HG03565 (cell line): ENCODE results near the gene NIN.
"Not testable (repeated sequence)": the region's sequence is repeated elsewhere in the genome, so short reads cannot be mapped to it uniquely, and the experiment has no call there.

Source experiments
- ATAC-seq: cut with Tn5 transposase; IDR thresholded peaks from one replicate; pipeline ENCODE4 v1.9.1; 2021; ENCODE audit warnings: mild to moderate bottlenecking, moderate library complexity; ENCODE audit not compliant: unreplicated experiment

The NIN gene

GRCh38 chr14:50819303-50819702, 11.7 kb downstream of the NIN start:
- ATAC-seq: not testable (repeated sequence)

DNA sequence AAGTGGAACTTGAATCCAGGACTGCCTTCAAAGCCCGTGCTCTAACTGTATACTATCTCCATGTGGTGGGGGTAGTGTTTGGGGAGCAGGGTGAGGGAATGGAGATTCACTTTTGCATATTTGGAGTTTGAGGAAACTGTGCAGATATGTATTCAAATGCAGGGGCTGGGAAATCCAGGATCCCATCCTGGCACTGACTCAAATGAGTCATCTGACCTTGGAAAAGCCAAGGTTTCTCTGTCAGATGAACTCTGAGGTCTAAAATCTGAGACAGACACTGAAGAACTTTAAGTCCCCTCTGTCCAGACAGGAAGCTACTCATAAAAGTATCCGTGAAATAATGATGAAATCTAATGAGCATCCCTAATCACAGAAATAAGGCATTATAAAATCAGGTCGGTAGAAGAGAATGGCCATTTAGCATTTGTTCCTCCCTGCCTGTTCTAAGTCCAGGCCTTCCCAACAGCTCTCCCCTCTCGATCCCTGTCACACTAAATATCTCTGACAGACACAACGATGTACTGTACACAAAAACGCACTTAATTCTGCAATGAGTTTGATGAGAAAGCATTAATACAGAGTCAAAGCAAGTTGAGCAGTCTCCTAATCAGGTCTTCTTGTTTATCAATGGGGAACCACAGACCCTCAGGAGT, 14.4 kb downstream of the NIN start:
- no peak for ATAC-seq

DNA sequence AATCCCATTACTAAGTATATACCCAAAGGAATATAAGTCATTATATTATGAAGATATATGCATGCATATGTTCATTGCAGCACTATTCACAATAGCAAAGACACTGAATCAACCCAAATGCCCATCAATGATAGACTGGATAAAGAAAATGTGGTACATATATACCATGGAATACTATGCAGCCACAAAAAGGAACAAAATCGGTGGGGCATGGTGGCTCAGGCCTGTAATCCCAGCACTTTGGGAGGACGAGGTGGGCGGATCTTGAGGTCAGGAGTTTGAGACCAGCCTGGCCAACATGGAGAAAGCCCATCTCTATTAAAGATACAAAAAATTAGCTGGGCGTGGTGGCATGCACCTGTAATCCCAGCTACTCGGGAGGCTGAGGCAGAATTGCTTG, 15.4 kb downstream of the NIN start:
- ATAC-seq: not testable (repeated sequence)

- not testable (repeated sequence) for ATAC-seq
Measured at GRCh38 chr14:50815058-50815457, 15.9 kb downstream of the NIN start.

DNA sequence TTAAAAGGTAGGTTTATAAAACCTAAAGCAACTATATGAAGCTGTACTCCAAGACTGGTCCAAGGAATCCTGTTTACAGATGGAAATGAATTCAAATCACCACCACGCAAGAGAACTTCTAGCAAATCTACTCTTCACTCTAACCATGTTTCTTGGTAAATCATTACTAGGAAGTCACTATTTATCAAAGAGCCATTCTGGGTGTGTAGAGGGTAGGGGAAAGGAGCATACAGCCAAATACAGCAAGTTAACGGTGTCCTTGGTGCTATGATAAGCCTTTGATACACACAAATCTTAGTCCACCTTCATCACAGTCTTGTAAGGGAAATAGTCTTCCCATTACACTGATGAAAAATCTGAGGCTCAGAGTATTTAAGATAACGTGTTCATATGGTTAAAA, 16.8 kb downstream of the NIN start:
- ATAC-seq: no peak

- ATAC-seq: peak; percentile 77
Measured at GRCh38 chr14:50813544-50813863, 17.5 kb downstream of the NIN start.

GRCh38 chr14:50812856-50813543, 18.0 kb downstream of the NIN start:
- no peak for ATAC-seq

- no peak for ATAC-seq
Measured at GRCh38 chr14:50812180-50812579, 18.8 kb downstream of the NIN start.

DNA sequence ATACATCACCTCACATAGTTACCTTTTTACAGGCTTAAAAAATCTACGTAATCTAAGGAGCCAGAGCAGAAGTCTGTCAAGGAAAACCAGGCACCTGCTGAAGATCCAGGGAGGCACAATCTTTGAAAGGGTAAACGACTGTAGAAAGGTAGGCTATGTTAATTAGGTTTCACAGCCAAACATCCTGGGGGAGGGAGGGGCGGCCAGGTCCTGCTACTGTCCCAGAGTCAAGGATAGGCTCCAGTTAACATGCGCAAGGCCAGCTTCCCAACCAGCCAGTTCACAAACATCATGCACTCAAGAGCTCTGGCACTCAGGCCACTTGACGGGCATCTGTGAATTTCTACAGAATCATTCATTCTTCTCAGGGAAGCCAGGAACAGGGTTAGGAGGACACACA, 22.9 kb downstream of the NIN start:
- no peak for ATAC-seq

- ATAC-seq: no peak
Measured at GRCh38 chr14:50806241-50806933, 24.6 kb downstream of the NIN start.

- ATAC-seq: no peak
Measured at GRCh38 chr14:50805396-50805795, 25.6 kb downstream of the NIN start.

DNA sequence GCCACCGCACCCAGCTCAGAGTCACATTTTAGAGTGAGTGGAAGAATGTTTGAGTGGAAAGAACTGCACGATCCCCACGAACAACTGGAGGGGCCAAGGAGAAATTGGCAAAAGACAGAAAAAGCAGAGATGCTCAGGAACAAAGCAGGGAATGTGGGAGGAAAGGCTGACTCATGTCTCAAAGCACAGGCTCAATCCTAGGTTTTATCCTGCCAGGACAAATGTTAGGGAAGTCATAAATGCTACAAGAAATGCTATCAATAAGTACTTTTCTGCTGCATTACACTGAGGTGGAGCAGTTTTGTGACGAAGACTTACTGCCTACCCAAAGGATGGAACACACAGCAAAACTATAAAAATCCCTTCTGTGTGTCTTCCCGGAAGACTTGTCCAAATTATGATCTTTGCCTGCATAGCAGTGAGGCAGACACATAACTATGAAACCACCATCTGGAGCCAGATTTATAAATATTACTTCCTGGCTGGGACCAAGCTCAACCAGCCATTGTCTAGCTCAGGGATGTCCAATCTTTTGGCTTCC, 26.7 kb downstream of the NIN start:
- ATAC-seq: no peak

- ATAC-seq: no peak
Measured at GRCh38 chr14:50801706-50802105, 29.3 kb downstream of the NIN start.

DNA sequence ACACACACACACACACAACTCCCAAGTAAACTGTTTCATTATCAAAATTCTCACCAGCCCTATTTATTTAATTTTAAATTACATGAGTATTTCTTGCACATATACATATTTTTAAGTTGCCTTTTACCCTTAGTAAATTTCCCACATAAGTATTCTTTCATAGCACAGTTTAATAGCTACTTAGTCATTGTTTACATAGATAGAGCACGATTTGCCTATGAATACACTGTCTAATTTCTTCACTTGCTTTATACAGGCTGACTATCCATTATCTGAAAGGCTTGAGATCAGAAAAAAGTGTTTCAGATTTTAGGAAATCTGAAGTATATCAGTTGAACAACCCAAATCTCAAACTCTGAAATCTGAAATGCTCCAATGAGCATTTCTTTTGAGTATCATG, 30.9 kb downstream of the NIN start:
- ATAC-seq: no peak

- ATAC-seq: peak; percentile 71
Measured at GRCh38 chr14:50798048-50798421, 32.9 kb downstream of the NIN start.

GRCh38 chr14:50797250-50798047, 33.5 kb downstream of the NIN start:
- no peak for ATAC-seq

DNA sequence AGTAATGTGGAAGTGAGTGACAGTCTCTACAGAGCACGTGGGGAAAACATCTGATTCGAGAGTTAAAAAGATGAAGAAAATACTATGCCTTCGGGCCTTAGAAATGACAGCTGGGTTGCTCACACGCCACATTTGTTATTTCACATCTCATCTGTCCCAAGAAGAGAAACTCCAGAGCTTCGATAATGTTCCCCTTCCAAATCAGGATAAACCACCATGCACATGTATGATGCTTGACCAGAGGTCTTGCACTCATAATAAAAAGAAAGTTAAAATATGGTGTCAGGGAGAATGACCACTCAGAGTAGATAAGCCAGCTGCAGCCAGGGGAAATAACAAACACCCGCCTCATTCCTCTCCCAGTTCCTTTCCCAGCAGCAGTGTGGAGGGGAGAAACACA, 34.6 kb downstream of the NIN start:
- ATAC-seq: no peak

- ATAC-seq: no peak
Measured at GRCh38 chr14:50795909-50796308, 35.1 kb downstream of the NIN start.

- ATAC-seq: no peak
Measured at GRCh38 chr14:50795142-50795541, 35.8 kb downstream of the NIN start.

DNA sequence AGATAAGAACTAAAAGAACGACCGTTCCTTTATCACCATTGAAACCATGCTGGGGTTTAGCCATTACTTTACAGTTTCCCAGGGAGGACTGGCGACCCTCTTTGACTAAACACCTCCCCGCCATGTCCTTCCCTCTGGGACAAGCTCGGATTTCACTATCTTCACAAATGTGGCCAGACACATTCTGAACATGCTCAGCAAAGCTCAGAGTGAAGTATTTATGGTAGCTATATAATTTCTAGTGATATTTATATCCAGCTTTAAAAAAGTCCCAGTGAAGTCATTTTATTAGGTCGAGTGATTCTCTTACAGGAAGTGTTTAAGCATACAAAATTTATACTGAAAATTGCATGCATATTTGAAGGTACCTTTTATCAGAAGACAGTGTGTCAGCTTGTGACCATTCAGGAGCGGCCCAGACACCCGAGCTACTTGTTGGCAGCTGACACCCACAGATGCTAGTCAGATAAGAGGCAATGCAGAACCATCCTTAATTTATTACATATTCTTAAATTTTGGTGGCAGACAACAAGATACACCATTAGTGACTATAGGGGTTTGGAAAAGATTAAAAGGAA, 36.8 kb downstream of the NIN start:
- ATAC-seq: no peak

DNA sequence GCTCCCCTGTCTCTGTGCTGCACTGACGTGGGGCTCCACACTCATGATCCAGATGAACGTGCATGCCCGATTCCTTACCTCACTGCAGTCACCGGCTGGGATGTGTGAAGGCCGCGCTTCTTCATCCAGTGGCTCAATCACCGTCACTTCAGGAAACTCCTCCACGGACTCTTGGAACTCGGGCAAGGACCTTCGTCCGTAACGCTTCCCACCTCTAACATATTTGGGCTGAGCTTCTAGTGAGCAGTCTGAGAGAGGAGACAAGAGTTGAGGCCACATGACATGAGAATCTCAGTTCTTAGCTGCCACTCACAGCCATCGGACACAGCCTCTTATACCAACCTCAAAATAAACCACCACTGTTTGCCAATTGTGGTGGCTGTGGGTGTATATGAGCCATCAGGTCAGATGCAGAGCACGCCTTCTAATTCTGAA, 38.3 kb downstream of the NIN start:
- ATAC-seq: no peak
